Nephron progenitor cell (in vitro differentiated cells): Measurements from ENCODE around the gene NDUFA12.

ENCODE experiments used
- DNase-seq: peaks from one replicate; pipeline ENCODE4 v3.0.0; 2021
- H3K27ac Mint-ChIP-seq: 2 replicates; pipeline ENCODE4 v1.8.0; 2021; ENCODE audit warnings: mild to moderate bottlenecking, moderate library complexity, mixed read lengths
- H3K27me3 Mint-ChIP-seq: 2 replicates; pipeline ENCODE4 v1.8.0; 2021; ENCODE audit warnings: mild to moderate bottlenecking, low read depth, mixed read lengths; ENCODE audit not compliant: poor library complexity
- H3K36me3 Mint-ChIP-seq: 2 replicates; pipeline ENCODE4 v1.8.0; 2021; ENCODE audit warnings: low read depth, mixed read lengths
- H3K4me1 Mint-ChIP-seq: 2 replicates; pipeline ENCODE4 v1.8.0; 2021; ENCODE audit warnings: mixed read lengths
- H3K4me3 Mint-ChIP-seq: 2 replicates; pipeline ENCODE4 v1.8.0; 2021; ENCODE audit warnings: mild to moderate bottlenecking, moderate library complexity, mixed read lengths
- H3K9me3 Mint-ChIP-seq: 2 replicates; pipeline ENCODE4 v1.8.0; 2021; ENCODE audit warnings: mild to moderate bottlenecking, moderate library complexity, mixed read lengths
- TF ChIP-seq, protein P1 (sequence below): fragments of 200-600 bp; sonication (generic); IDR thresholded peaks from 2 replicates; pipeline ENCODE4 v1.5.0; 2021; ENCODE audit warnings: antibody characterized with exemption

NDUFA12 gene

DNA sequence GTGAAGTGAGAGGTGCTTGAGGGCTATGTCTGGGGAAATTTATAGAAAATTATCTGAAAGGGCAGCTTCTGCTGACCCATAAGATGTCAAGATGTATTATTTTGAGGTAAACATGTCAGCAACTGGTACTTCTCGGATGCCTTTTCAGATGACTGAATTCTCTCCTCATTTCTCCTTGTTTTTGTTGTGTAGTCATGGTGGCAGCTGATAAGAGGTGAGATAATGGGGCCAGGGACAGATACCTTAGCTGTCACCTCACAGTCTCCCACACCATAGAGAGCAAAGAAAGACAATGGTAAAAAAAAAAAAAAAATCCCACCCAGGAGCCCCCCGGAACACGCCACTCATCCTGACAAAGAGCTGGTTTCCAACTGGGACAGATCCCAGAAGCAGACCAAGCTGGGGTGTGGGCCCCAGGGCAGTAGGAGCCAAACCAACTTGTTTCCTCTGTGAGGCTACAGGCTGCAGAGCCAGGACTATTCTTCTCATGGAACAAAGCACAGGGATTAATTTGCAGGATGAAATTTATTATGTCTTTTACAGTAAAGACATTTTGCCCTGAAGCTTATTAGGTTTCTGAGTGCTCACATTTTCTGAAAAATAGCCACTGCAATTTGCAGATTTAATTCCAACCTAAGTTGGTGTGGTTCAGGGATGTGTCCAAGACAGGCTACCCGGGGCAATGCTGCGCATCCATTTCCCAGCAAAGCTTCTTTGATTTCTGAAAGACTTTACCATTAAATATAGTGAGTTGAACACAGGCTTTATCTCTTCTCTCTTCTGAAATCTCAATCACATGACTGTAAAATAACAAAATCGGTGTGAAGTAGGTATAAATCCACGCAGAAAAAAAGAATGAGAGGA lies 52.2 kb downstream of the NDUFA12 start:
- Mint-ChIP-seq H3K4me1 (peaks cover under 1% of the 10 kb centered on the region), H3K27me3 (peaks cover 2% of the 10 kb centered on the region), H3K27ac (no peak overlapping the region), H3K4me3 (no peak overlapping the region), H3K9me3 (no peaks in the 10 kb centered on the region), H3K36me3 (no peaks in the 10 kb centered on the region)
- DNase-seq = no peak
- TF ChIP-seq, protein P1, sequence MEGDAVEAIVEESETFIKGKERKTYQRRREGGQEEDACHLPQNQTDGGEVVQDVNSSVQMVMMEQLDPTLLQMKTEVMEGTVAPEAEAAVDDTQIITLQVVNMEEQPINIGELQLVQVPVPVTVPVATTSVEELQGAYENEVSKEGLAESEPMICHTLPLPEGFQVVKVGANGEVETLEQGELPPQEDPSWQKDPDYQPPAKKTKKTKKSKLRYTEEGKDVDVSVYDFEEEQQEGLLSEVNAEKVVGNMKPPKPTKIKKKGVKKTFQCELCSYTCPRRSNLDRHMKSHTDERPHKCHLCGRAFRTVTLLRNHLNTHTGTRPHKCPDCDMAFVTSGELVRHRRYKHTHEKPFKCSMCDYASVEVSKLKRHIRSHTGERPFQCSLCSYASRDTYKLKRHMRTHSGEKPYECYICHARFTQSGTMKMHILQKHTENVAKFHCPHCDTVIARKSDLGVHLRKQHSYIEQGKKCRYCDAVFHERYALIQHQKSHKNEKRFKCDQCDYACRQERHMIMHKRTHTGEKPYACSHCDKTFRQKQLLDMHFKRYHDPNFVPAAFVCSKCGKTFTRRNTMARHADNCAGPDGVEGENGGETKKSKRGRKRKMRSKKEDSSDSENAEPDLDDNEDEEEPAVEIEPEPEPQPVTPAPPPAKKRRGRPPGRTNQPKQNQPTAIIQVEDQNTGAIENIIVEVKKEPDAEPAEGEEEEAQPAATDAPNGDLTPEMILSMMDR = no peak

DNA sequence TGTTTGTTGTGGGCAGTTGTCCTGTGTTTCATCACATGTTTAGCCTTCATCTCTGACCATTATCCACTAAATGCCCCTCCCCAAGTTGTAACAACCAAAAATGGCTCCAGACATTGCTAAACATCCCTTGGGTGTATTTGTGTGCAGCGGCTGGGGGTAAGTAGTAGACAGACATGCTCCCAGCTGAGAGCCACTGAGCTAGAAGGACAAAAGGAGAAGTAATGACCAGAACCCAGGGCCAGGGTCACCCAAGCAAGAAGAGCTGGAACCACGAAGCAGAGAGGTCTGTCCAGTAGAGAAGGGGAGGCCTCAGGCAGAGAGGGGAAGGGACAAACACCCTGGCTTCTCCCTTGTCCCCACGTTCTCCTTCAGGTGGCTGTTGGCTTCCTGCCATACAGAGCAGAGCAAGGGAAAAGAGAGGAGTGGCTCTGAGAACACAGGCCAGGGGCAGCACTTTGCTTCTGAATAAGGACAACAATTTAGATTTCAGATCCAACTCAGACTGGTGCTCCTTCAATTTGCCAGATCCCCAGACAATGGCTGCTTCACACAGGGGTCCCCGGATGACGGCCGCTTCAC lies 55.2 kb downstream of the NDUFA12 start:
- H3K4me1 Mint-ChIP-seq = no peaks in the 10 kb centered on the region
- H3K4me3 Mint-ChIP-seq = no peak overlapping the region
- H3K9me3 Mint-ChIP-seq = peaks cover 4% of the 10 kb centered on the region
- H3K27me3 Mint-ChIP-seq = peaks cover 4% of the 10 kb centered on the region
- DNase-seq = no peak
- no peak overlapping the region for H3K27ac Mint-ChIP-seq
- TF ChIP-seq, protein P1 = no peak
- H3K36me3 Mint-ChIP-seq = no peaks in the 10 kb centered on the region

DNA sequence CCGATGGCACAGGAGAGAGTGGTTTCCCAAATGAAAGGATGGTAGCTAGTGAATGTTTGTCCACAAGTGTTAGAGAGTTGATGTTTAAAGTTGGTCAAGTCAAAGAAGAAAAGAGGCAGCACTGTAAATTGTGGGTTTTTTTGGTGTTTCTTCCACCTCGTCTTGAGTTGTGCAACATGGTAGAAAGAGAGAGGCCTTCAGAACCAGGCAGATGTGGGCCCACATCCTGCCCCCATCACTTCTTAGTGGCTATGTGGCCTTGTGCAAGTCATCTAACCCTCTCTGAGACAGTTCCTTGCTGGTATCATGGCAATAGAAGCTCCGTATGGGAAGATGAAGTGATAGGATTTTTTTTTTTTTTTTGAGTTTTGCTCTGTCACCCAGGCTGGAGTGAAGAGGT lies 60.8 kb downstream of the NDUFA12 start:
- Mint-ChIP-seq H3K4me1 (peaks cover 11% of the 10 kb centered on the region), H3K36me3 (no peaks in the 10 kb centered on the region), H3K27me3 (peaks cover 4% of the 10 kb centered on the region), H3K9me3 (peaks cover 4% of the 10 kb centered on the region), H3K4me3 (no peak overlapping the region), H3K27ac (no peak overlapping the region)
- TF ChIP-seq, protein P1 = no peak
- DNase-seq = no peak

GRCh38 chr12:94941440-94941862 lies 62.0 kb downstream of the NDUFA12 start:
- Mint-ChIP-seq H3K9me3 (peaks cover 4% of the 10 kb centered on the region), H3K4me3 (no peak overlapping the region), H3K27me3 (peaks cover 4% of the 10 kb centered on the region), H3K27ac (no peak overlapping the region), H3K36me3 (no peaks in the 10 kb centered on the region), H3K4me1 (peaks cover 11% of the 10 kb centered on the region)
- no peak for DNase-seq
- TF ChIP-seq, protein P1 = no peak

DNA sequence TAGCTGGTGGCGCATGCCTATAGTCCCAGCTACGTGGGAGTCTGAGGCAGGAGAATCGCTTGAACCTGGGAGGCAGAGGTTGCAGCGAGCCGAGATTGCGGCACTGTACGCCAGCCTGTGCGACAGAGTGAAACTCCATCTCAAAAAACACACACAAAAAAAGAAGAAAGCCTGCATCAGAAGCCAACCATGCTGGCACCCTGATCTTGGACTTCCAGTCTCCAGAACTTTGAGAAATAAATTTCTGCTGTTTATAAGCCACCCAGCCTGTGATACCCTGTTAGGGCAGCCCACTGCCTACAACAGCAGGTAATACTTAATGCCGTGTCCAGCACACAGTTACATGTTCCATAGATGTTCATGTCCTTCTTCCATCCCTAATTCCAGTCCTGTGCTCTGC lies 62.7 kb downstream of the NDUFA12 start:
- Mint-ChIP-seq H3K27ac (peak overlapping the region; percentile 37), H3K36me3 (no peaks in the 10 kb centered on the region), H3K4me1 (peaks cover 11% of the 10 kb centered on the region), H3K27me3 (peaks cover 5% of the 10 kb centered on the region), H3K9me3 (peaks cover 4% of the 10 kb centered on the region), H3K4me3 (no peak overlapping the region)
- DNase-seq = no peak
- TF ChIP-seq, protein P1 = no peak
